Transverse colon (tissue), 4 donors: ENCODE data around the gene ESYT1. TPM values are rescaled to one million over a fixed set of nuclear protein-coding genes. Genes with fewer than 3 reads are reported as not detected.
A peak's percentile ranks its signal among the peaks of the same experiment; 100 is the strongest.

Experiments
- DNase-seq: peaks from one replicate; pipeline ENCODE4 v3.0.0-alpha.2; 2019
- H3K27ac ChIP-seq, 4 donors: fragments of 200-600 bp; sonication (generic); 2 replicates each; pipeline ENCODE4 v1.5.1; 2016 to 2018; ENCODE audit warnings: inconsistent platforms in 4 of 4
- H3K27me3 ChIP-seq: fragments of 200-600 bp; sonication (generic); 2 replicates; pipeline ENCODE4 v1.5.1; 2017; ENCODE audit warnings: inconsistent platforms
- H3K36me3 ChIP-seq, 4 donors: fragments of 200-600 bp; sonication (generic); 2 replicates each; pipeline ENCODE4 v1.5.1; 2017 to 2019; ENCODE audit warnings: inconsistent platforms in 4 of 4
- H3K4me1 ChIP-seq, 4 donors: fragments of 200-600 bp; sonication (generic); 2 replicates each; pipeline ENCODE4 v1.5.1; 2017 to 2020; ENCODE audit warnings: inconsistent platforms in 4 of 4
- H3K4me3 ChIP-seq, 4 donors: fragments of 200-600 bp; sonication (generic); 1 replicate in 1 of 4; 2 replicates in 3 of 4; pipeline versions ENCODE4 v1.5.1 to v1.6.1; 2017 to 2019; ENCODE audit warnings: inconsistent platforms in 4 of 4
- H3K9me3 ChIP-seq, 2 donors: fragments of 200-600 bp; sonication (generic); 2 replicates each; pipeline ENCODE4 v1.5.1; 2017 to 2019; ENCODE audit warnings: inconsistent platforms in 2 of 2
- CTCF ChIP-seq, 5 experiments: fragments of 200-600 bp in 3 of 5; fragments of 450-650 bp in 2 of 5; sonication (generic) in 3 of 5; IDR thresholded peaks; 1 replicate in 2 of 5; 2 replicates in 3 of 5; pipeline ENCODE4 v1.5.1; 2016 to 2017; ENCODE audit warnings: antibody characterized with exemption in 5 of 5, inconsistent platforms in 3 of 5, mild to moderate bottlenecking in 2 of 5, moderate library complexity in 1 of 5
- EP300 ChIP-seq: sonication (generic); formaldehyde crosslinking; IDR thresholded peaks from one replicate; pipeline ENCODE4 v1.6.1; 2017; ENCODE audit warnings: antibody characterized with exemption, low read depth
- POLR2A ChIP-seq: fragments of 450-650 bp; IDR thresholded peaks from one replicate; pipeline ENCODE4 v1.6.1; 2016; ENCODE audit warnings: antibody characterized with exemption, mild to moderate bottlenecking, moderate library complexity
- POLR2AphosphoS5 ChIP-seq, 3 donors: sonication (generic); formaldehyde crosslinking; IDR thresholded peaks; one replicate each; pipeline ENCODE4 v1.6.1; 2016; ENCODE audit warnings: antibody characterized with exemption in 3 of 3
- WGBS, 2 donors: methylation state at CpG; one replicate each; pipeline ENCODE4 v1.1.5; 2018; ENCODE audit warnings: low coverage in 1 of 2; 5-methylcytosine and 5-hydroxymethylcytosine counted together
- in situ Hi-C, 4 donors: fragments of 200-750 bp; cut with MboI; loops; one replicate each; pipeline versions ENCODE4 v1.15.0 to v1.15.1; 2017; ENCODE audit warnings: low sequenced_read_pairs in 3 of 4, low pct_ligation_motif_present in 1 of 4, low pct_unique_long_range_greater_than_20kb in 1 of 4
- intact Hi-C: fragments of 100-400 bp; cut with DNase I; formaldehyde crosslinking; loops from one replicate; pipeline ENCODE4 v1.15.1; 2023; ENCODE audit warnings: low total_unique reads
- total RNA-seq, 4 donors: library from RNA; depleted of rRNA; stranded (reverse); fragments of >200 nt; gene quantifications; one replicate each; pipeline ENCODE4 v1.1.0, GENCODE V29; 2016

ESYT1 gene
- total RNA-seq, 4 donors from 2014 or later = 94.2 to 133 (median 97.9) TPM

GRCh38 chr12:56099787-56100186, 28.3 kb upstream of the ESYT1 start:
- peaks cover 0 to 25% (median 0%) of the 10 kb centered on the region in 4 donors for H3K36me3 ChIP-seq
- intact Hi-C loops = no loop called here
- H3K9me3 ChIP-seq = no peaks in the 10 kb centered on the region
- no peak for DNase-seq
- no peak overlapping the region for H3K4me3 ChIP-seq
- no peak for TF ChIP-seq EP300
- no peak for TF ChIP-seq POLR2AphosphoS5 (IDR thresholded peaks at IDR 0.05)
- TF ChIP-seq POLR2A = no peak
- no peak for TF ChIP-seq CTCF (IDR thresholded peaks at IDR 0.05)
- 75 to 87% methylated on average over 3 to 4 of the region's 4 CpGs for WGBS, 2 donors
- peaks cover 0 to 12% (median 7%) of the 10 kb centered on the region in 4 donors for H3K4me1 ChIP-seq
- H3K27me3 ChIP-seq = no peaks in the 10 kb centered on the region
- H3K27ac ChIP-seq = no peak overlapping the region
- in situ Hi-C loops = no loop called here

- H3K4me3 ChIP-seq = no peak overlapping the region
- peaks cover 4 to 23% (median 18%) of the 10 kb centered on the region in 4 donors for H3K4me1 ChIP-seq
- whole genome bisulfite sequencing, 2 donors = 87 to 95% methylated on average over 3 to 14 of the region's 14 CpGs
- H3K9me3 ChIP-seq = no peaks in the 10 kb centered on the region
- no peak for DNase-seq
- H3K27ac ChIP-seq = no peak overlapping the region
- TF ChIP-seq EP300 (no peak), CTCF (IDR thresholded peaks at IDR 0.05) (no peak), POLR2AphosphoS5 (IDR thresholded peaks at IDR 0.05) (no peak), POLR2A (no peak)
- intact Hi-C loops (no loop called here), in situ Hi-C loops (no loop called here)
- H3K27me3 ChIP-seq = no peaks in the 10 kb centered on the region
- H3K36me3 ChIP-seq = peaks cover 0 to 24% (median 0%) of the 10 kb centered on the region in 4 donors
Measured at GRCh38 chr12:56101045-56101444, 27.0 kb upstream of the ESYT1 start.

GRCh38 chr12:56102683-56103065, 25.4 kb upstream of the ESYT1 start:
- H3K27ac ChIP-seq = peak overlapping the region; percentile 86 to 96 (median 91)
- in situ Hi-C loops (no loop called here), intact Hi-C loops (no loop called here)

GRCh38 chr12:56103066-56103711, 24.9 kb upstream of the ESYT1 start:
- H3K9me3 ChIP-seq = no peaks in the 10 kb centered on the region
- peaks cover 7 to 32% (median 24%) of the 10 kb centered on the region in 4 donors for H3K4me1 ChIP-seq
- intact Hi-C loops = no loop called here
- no peaks in the 10 kb centered on the region for H3K27me3 ChIP-seq
- in situ Hi-C loops = no loop called here
- TF ChIP-seq CTCF (IDR thresholded peaks at IDR 0.05) (no peak), EP300 (no peak), POLR2A (no peak), POLR2AphosphoS5 (IDR thresholded peaks at IDR 0.05) (no peak)
- peak overlapping the region in 2 of 4 donors; percentile 73 to 96 for H3K4me3 ChIP-seq
- peak overlapping the region; percentile 86 to 96 (median 91) for H3K27ac ChIP-seq
- H3K36me3 ChIP-seq = peaks cover 0 to 27% (median 7%) of the 10 kb centered on the region in 4 donors
- WGBS, 2 donors = 34 to 41% methylated on average over 6 of the region's 6 CpGs
- no peak for DNase-seq

More at GRCh38 chr12:56102683-56103065, 25.4 kb upstream of the ESYT1 start:
- Histone ChIP-seq H3K27me3 (no peaks in the 10 kb centered on the region), H3K9me3 (no peaks in the 10 kb centered on the region), H3K36me3 (peaks cover 0 to 22% (median 5%) of the 10 kb centered on the region in 4 donors), H3K4me1 (peaks cover 7 to 32% (median 24%) of the 10 kb centered on the region in 4 donors), H3K4me3 (no peak overlapping the region)
- WGBS, 2 donors = 73 to 100% methylated on average over 1 of the region's 1 CpG
- DNase-seq = no peak
- TF ChIP-seq POLR2AphosphoS5 (IDR thresholded peaks at IDR 0.05) (no peak), POLR2A (no peak), CTCF (IDR thresholded peaks at IDR 0.05) (no peak), EP300 (no peak)
